ENCODE data around the gene TAS2R60. TPM values are rescaled to one million over a fixed set of nuclear protein-coding genes. Genes with fewer than 3 reads are reported as not detected.
"Not testable (repeated sequence)": the region's sequence is repeated elsewhere in the genome, so short reads cannot be mapped to it uniquely, and the experiment has no call there.

Gene TAS2R60
- total RNA-seq, 1 experiment from 2014 or later = not detected

DNA sequence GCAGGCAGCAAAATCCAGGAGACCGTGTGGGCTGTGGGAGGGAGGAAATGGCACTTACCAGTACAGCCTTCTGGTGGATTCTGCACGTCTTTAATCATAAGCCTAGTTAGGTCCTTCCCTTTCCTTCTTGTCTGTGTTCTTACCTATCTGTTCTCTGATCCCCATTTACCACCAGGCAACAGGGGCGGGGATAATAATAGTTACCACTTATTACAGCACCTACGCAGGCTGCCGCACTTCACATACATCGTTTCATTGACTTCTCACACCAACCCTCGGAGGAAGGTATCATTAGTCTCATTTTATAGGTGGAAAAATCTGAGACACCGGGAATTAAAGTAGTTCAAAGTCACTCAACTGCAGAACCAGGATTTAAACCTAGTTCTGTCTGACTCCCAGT lies 30.1 kb upstream of the TAS2R60 start:
- Histone ChIP-seq H3K9me3 (ENCODE audit: control insufficient read depth, low read depth, low read length) (no peaks in the 10 kb centered on the region), H4K20me1 (ENCODE audit: control insufficient read depth, insufficient read depth, insufficient read length) (no peaks in the 10 kb centered on the region), H2BK15ac (ENCODE audit: low read depth, low read length) (no peak overlapping the region), H3K9ac (ENCODE audit: extremely low read depth, insufficient read length, low read length) (no peak overlapping the region), H3K18ac (ENCODE audit: insufficient read length, low read depth, low read length) (peak overlapping the region; percentile 21), H2BK20ac (ENCODE audit: low read depth, low read length, poor library complexity, severe bottlenecking) (no peak overlapping the region), H3K4ac (ENCODE audit: low read depth, low read length) (no peak overlapping the region), H3K4me1 (ENCODE audit: insufficient read depth, low read length) (peaks cover 23% of the 10 kb centered on the region), H3K23ac (ENCODE audit: insufficient read length, low read depth, low read length) (no peak overlapping the region), H2BK120ac (ENCODE audit: low read depth, low read length, poor library complexity, severe bottlenecking) (no peak overlapping the region), H4K5ac (ENCODE audit: insufficient read length, low read depth, low read length) (no peak overlapping the region), H2AK5ac (ENCODE audit: insufficient read length, low read length) (no peak overlapping the region), H3K79me2 (ENCODE audit: insufficient read depth, low read length) (peaks cover 2% of the 10 kb centered on the region; the same call in 1 of the 2 replicates), H3K79me1 (ENCODE audit: insufficient read depth, low read depth, low read length, poor library complexity, severe bottlenecking) (no peaks in the 10 kb centered on the region), H3K4me2 (ENCODE audit: insufficient read depth, insufficient read length, low read length) (no peak overlapping the region), H3K23me2 (ENCODE audit: insufficient read length, low read depth, low read length, poor library complexity, severe bottlenecking) (peaks cover 2% of the 10 kb centered on the region), H4K91ac (ENCODE audit: insufficient read length, low read depth, low read length) (no peak overlapping the region), H3T11ph (ENCODE audit: low read length) (no peak overlapping the region), H3K56ac (ENCODE audit: insufficient read length, low read depth, low read length) (no peak overlapping the region), H2BK12ac (ENCODE audit: insufficient read length, low read depth, low read length) (no peak overlapping the region), H3K14ac (ENCODE audit: insufficient read depth, low read length) (peak overlapping the region; percentile 25; the same call in 1 of the 2 replicates), H2AFZ (ENCODE audit: low read length) (no peak overlapping the region), H4K8ac (replicated peaks; ENCODE audit: insufficient read length, low read depth, low read length) (no peak overlapping the region), H3K27ac (ENCODE audit: insufficient read length, low read depth, low read length) (no peak overlapping the region), H3K27me3 (ENCODE audit: insufficient read depth, low read length) (no peaks in the 10 kb centered on the region), H2BK5ac (ENCODE audit: insufficient read length, low read length) (no peak overlapping the region)
- TF ChIP-seq, protein P1, sequence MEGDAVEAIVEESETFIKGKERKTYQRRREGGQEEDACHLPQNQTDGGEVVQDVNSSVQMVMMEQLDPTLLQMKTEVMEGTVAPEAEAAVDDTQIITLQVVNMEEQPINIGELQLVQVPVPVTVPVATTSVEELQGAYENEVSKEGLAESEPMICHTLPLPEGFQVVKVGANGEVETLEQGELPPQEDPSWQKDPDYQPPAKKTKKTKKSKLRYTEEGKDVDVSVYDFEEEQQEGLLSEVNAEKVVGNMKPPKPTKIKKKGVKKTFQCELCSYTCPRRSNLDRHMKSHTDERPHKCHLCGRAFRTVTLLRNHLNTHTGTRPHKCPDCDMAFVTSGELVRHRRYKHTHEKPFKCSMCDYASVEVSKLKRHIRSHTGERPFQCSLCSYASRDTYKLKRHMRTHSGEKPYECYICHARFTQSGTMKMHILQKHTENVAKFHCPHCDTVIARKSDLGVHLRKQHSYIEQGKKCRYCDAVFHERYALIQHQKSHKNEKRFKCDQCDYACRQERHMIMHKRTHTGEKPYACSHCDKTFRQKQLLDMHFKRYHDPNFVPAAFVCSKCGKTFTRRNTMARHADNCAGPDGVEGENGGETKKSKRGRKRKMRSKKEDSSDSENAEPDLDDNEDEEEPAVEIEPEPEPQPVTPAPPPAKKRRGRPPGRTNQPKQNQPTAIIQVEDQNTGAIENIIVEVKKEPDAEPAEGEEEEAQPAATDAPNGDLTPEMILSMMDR (conservative IDR thresholded peaks at IDR 0.05) = no peak
- H3K4me1 Mint-ChIP-seq = peaks cover 64 to 66% of the 10 kb centered on the region in 2 experiments
- DNase-seq = no peak
- WGBS (ENCODE audit: extremely low coverage, insufficient read length, low lambda C conversion rate) = no CpG with 5 or more reads among the region's 8 CpGs
- H3K36me3 Mint-ChIP-seq (ENCODE audit: insufficient read depth in 1 of 3, low read depth in 3 of 3) = no peaks in the 10 kb centered on the region; a peak in 1 of 7 replicates
- H3K27me3 Mint-ChIP-seq (ENCODE audit: low read depth) = no peaks in the 10 kb centered on the region
- H3K27ac Mint-ChIP-seq = peak overlapping the region in 2 of 3 experiments; percentile 12 to 86; a peak in 3 of 7 replicates
- H3K4me3 Mint-ChIP-seq = no peak overlapping the region
- H3K9me3 Mint-ChIP-seq = no peaks in the 10 kb centered on the region

DNA sequence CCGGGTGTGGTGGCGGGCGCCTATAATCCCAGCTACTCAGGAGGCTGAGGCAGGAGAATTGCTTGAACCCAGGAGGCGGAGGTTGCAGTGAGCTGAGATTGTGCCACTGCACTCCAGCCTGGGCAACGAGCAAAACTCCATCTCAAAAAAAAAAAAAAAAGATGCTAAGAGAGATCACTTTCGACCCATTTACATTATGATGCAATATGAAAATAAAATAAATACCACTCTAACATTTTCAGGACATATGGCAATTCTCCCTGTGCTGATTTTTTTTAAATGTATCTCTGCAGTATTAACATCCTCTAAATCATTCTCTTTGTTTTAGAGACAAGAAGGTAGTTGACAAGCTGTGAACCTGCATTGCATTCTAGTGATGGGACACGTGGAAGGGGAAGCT lies 28.0 kb upstream of the TAS2R60 start:
- H4K8ac ChIP-seq (replicated peaks; ENCODE audit: insufficient read length, low read depth, low read length); H3K4me2 ChIP-seq (ENCODE audit: insufficient read depth, insufficient read length, low read length); H3K79me2 ChIP-seq (ENCODE audit: insufficient read depth, low read length); H3K14ac ChIP-seq (ENCODE audit: insufficient read depth, low read length); H4K91ac ChIP-seq (ENCODE audit: insufficient read length, low read depth, low read length); H3K79me1 ChIP-seq (ENCODE audit: insufficient read depth, low read depth, low read length, poor library complexity, severe bottlenecking); H3K56ac ChIP-seq (ENCODE audit: insufficient read length, low read depth, low read length); H2AFZ ChIP-seq (ENCODE audit: low read length); H2BK12ac ChIP-seq (ENCODE audit: insufficient read length, low read depth, low read length); H2BK5ac ChIP-seq (ENCODE audit: insufficient read length, low read length); H3K9me3 ChIP-seq (ENCODE audit: control insufficient read depth, low read depth, low read length); H3K18ac ChIP-seq (ENCODE audit: insufficient read length, low read depth, low read length); H2AK5ac ChIP-seq (ENCODE audit: insufficient read length, low read length); H4K20me1 ChIP-seq (ENCODE audit: control insufficient read depth, insufficient read depth, insufficient read length); H3K27me3 Mint-ChIP-seq (ENCODE audit: low read depth); H3K9ac ChIP-seq (ENCODE audit: extremely low read depth, insufficient read length, low read length); H3K9me3 Mint-ChIP-seq; H3K23ac ChIP-seq (ENCODE audit: insufficient read length, low read depth, low read length); H3K36me3 Mint-ChIP-seq (ENCODE audit: insufficient read depth in 1 of 3, low read depth in 3 of 3); DNase-seq; H3K23me2 ChIP-seq (ENCODE audit: insufficient read length, low read depth, low read length, poor library complexity, severe bottlenecking); H3T11ph ChIP-seq (ENCODE audit: low read length); H2BK20ac ChIP-seq (ENCODE audit: low read depth, low read length, poor library complexity, severe bottlenecking); H2BK15ac ChIP-seq (ENCODE audit: low read depth, low read length); H4K5ac ChIP-seq (ENCODE audit: insufficient read length, low read depth, low read length); H3K27me3 ChIP-seq (ENCODE audit: insufficient read depth, low read length); H3K4ac ChIP-seq (ENCODE audit: low read depth, low read length); H3K4me3 Mint-ChIP-seq; H2BK120ac ChIP-seq (ENCODE audit: low read depth, low read length, poor library complexity, severe bottlenecking); H3K27ac ChIP-seq (ENCODE audit: insufficient read length, low read depth, low read length): not testable (repeated sequence)
- Mint-ChIP-seq H3K4me1 (peaks cover 61 to 64% of the 10 kb centered on the region in 2 experiments), H3K27ac (peak overlapping the region in 2 of 3 experiments; percentile 9 to 28; a peak in 1 of 7 replicates)
- peaks cover 21% of the 10 kb centered on the region for H3K4me1 ChIP-seq (ENCODE audit: insufficient read depth, low read length)
- WGBS (ENCODE audit: extremely low coverage, insufficient read length, low lambda C conversion rate) = no CpG with 5 or more reads among the region's 7 CpGs
